IMR-90 (cell line): ENCODE data around the gene HMCN1. TPM values are rescaled to one million over a fixed set of nuclear protein-coding genes. Genes with fewer than 3 reads are reported as not detected.

Source experiments
- ATAC-seq: fragments of 200-7000 bp; cut with Tn5 transposase; 2 replicates; pipeline ENCODE4 v1.9.1; 2020; ENCODE audit warnings: low read depth, mild to moderate bottlenecking, moderate library complexity
- BruUV-seq: library from RNA; stranded (reverse); fragments of 400-500 nt; replicated peaks from 2 replicates; lab custom pipeline; 2021; lab: Mats Ljungman, UMichigan
- CTCF ChIA-PET: fragments of 300-600 bp; formaldehyde crosslinking; extraction: SDS; loops from one replicate; lab custom pipeline; 2021; ENCODE audit warnings: antibody characterized with exemption; lab: Yijun Ruan, JAX
- POLR2A ChIA-PET: fragments of 300-600 bp; sonication (Branson Sonifier 250); formaldehyde crosslinking; loops from one replicate; lab custom pipeline; 2022; ENCODE audit warnings: antibody characterized with exemption; ENCODE audit not compliant: unreplicated experiment; lab: Charles Lee
- DNase-seq: peaks from one replicate; pipeline ENCODE4 v3.0.0; 2013
- H2AFZ ChIP-seq: replicated peaks from 2 replicates; pipeline ENCODE3; 2013; ENCODE audit warnings: low read length, mild to moderate bottlenecking; ENCODE audit not compliant: poor library complexity
- H2AK5ac ChIP-seq: 2 replicates; pipeline ENCODE4 v1.6.1; 2013; ENCODE audit warnings: low read depth, low read length, inconsistent platforms
- H2AK9ac ChIP-seq: replicated peaks from 2 replicates; pipeline ENCODE3; 2013; ENCODE audit warnings: mild to moderate bottlenecking, low read depth, low read length, moderate library complexity; ENCODE audit not compliant: poor library complexity
- H2BK120ac ChIP-seq: 2 replicates; pipeline ENCODE4 v1.6.1; 2013; ENCODE audit warnings: low read depth, low read length, inconsistent platforms
- H2BK15ac ChIP-seq: 3 replicates; pipeline ENCODE4 v1.6.1; 2013; ENCODE audit warnings: low read depth, low read length, inconsistent platforms
- H2BK20ac ChIP-seq: 2 replicates; pipeline ENCODE4 v1.6.1; 2013; ENCODE audit warnings: low read depth, mild to moderate bottlenecking, inconsistent platforms, low read length, moderate library complexity
- H2BK5ac ChIP-seq: 2 replicates; pipeline ENCODE4 v1.6.1; 2013; ENCODE audit warnings: mild to moderate bottlenecking, low read depth, low read length, inconsistent platforms; ENCODE audit not compliant: poor library complexity, severe bottlenecking
- H3K14ac ChIP-seq: replicated peaks from 2 replicates; pipeline ENCODE4 v1.6.1; 2013; ENCODE audit warnings: low read depth, low read length, inconsistent platforms
- H3K18ac ChIP-seq: 2 replicates; pipeline ENCODE4 v1.6.1; 2013; ENCODE audit warnings: low read depth, low read length, control low read depth
- H3K23ac ChIP-seq: 2 replicates; pipeline ENCODE4 v1.6.1; 2013; ENCODE audit warnings: low read depth, low read length, inconsistent platforms
- H3K27ac ChIP-seq: 2 replicates; pipeline ENCODE4 v1.5.1; 2013; ENCODE audit warnings: mild to moderate bottlenecking, control low read depth, low read length; ENCODE audit not compliant: insufficient read depth
- H3K27me3 ChIP-seq: 2 replicates; pipeline ENCODE4 v1.6.1; 2013; ENCODE audit warnings: low read length; ENCODE audit not compliant: control insufficient read depth, insufficient read depth
- H3K36me3 ChIP-seq: 2 replicates; pipeline ENCODE4 v1.6.1; 2013; ENCODE audit warnings: low read length, mixed read lengths; ENCODE audit not compliant: control insufficient read depth, insufficient read depth
- H3K4ac ChIP-seq: 2 replicates; pipeline ENCODE4 v1.6.1; 2013; ENCODE audit warnings: low read depth, low read length, inconsistent platforms
- H3K4me1 ChIP-seq: 2 replicates; pipeline ENCODE4 v1.6.1; 2013; ENCODE audit warnings: low read length, mixed read lengths; ENCODE audit not compliant: control insufficient read depth, insufficient read depth
- H3K4me2 ChIP-seq: 2 replicates; pipeline ENCODE4 v1.6.1; 2013; ENCODE audit warnings: low read depth, mild to moderate bottlenecking, control low read depth, low read length, moderate library complexity
- H3K4me3 ChIP-seq: 2 replicates; pipeline ENCODE4 v1.5.1; 2013; ENCODE audit warnings: low read depth, mild to moderate bottlenecking, control low read depth, low read length, moderate library complexity; ENCODE audit not compliant: insufficient read depth
- H3K56ac ChIP-seq: 2 replicates; pipeline ENCODE4 v1.6.1; 2013; ENCODE audit warnings: low read length, inconsistent platforms; ENCODE audit not compliant: insufficient read depth; ENCODE audit errors: extremely low read depth
- H3K79me1 ChIP-seq, 2 experiments: 2 replicates each; pipeline ENCODE4 v1.6.1; 2013; ENCODE audit warnings: low read length in 2 of 2, inconsistent platforms in 1 of 2, low read depth in 1 of 2
- H3K9ac ChIP-seq: 2 replicates; pipeline ENCODE4 v1.6.1; 2013; ENCODE audit warnings: low read depth, low read length, control low read depth
- H3K9me1 ChIP-seq: 2 replicates; pipeline ENCODE4 v1.6.1; 2013; ENCODE audit warnings: low read length, inconsistent platforms; ENCODE audit not compliant: insufficient read depth
- H3K9me3 ChIP-seq: 2 replicates; pipeline ENCODE4 v1.6.1; 2013; ENCODE audit warnings: low read length; ENCODE audit not compliant: control insufficient read depth, insufficient read depth
- H4K20me1 ChIP-seq: 2 replicates; pipeline ENCODE4 v1.6.1; 2013; ENCODE audit warnings: low read length, inconsistent platforms; ENCODE audit not compliant: insufficient read depth
- H4K5ac ChIP-seq: 2 replicates; pipeline ENCODE4 v1.6.1; 2013; ENCODE audit warnings: mild to moderate bottlenecking, low read depth, low read length, control low read depth
- H4K8ac ChIP-seq, 2 experiments: 2 replicates each; pipeline ENCODE4 v1.6.1; 2013; ENCODE audit warnings: low read depth in 2 of 2, low read length in 2 of 2, control low read depth in 1 of 2, inconsistent platforms in 1 of 2
- H4K91ac ChIP-seq: 2 replicates; pipeline ENCODE4 v1.6.1; 2013; ENCODE audit warnings: low read depth, low read length, inconsistent platforms; ENCODE audit not compliant: insufficient read depth
- MAFK ChIP-seq: IDR thresholded peaks from 2 replicates; pipeline ENCODE4 v1.6.1; 2012; ENCODE audit warnings: low read depth, low read length, improper control_type of control experiment
- MXI1 ChIP-seq: IDR thresholded peaks from 2 replicates; pipeline ENCODE4 v1.6.1; 2012; ENCODE audit warnings: low read depth, mild to moderate bottlenecking, low read length, moderate library complexity, borderline replicate concordance
- WGBS, 2 experiments: methylation state at CpG; one replicate each; pipeline versions ENCODE4 v1.1.5 to v1.1.7; 2013; ENCODE audit warnings: missing lambda C conversion rate in 2 of 2; ENCODE audit not compliant: insufficient read length in 1 of 2; ENCODE audit errors: extremely low coverage in 2 of 2; 5-methylcytosine and 5-hydroxymethylcytosine counted together
- dilution Hi-C: fragments of 300-500 bp; cut with HindIII; formaldehyde crosslinking; loops from one replicate; pipeline ENCODE4 v1.14.3; 2018; ENCODE audit warnings: low sequenced_read_pairs; ENCODE audit not compliant: unreplicated experiment
- in situ Hi-C: fragments of 300-500 bp; cut with MboI; formaldehyde crosslinking; loops from 3 replicates; pipeline ENCODE4 v1.14.3; 2019; ENCODE audit warnings: low sequenced_read_pairs, inconsistent platforms, mixed read lengths
- intact Hi-C: fragments of 100-400 bp; cut with micrococcal nuclease; formaldehyde crosslinking; loops from 2 replicates; pipeline ENCODE4 v1.10.0; 2022
- polyA plus RNA-seq, 3 experiments: library from polyadenylated mRNA; depleted of rRNA; stranded (reverse); fragments of >200 nt; gene quantifications; 2 replicates each; pipeline ENCODE4 v1.2.3, GENCODE V29; 2012; ENCODE audit warnings: low replicate concordance in 1 of 3
- total RNA-seq: library from RNA; depleted of rRNA; stranded (reverse); fragments of >200 nt; gene quantifications from 2 replicates; pipeline ENCODE4 v1.2.3, GENCODE V29; 2012

The HMCN1 gene
- total and polyA plus RNA-seq, 2 of the 4 experiments (the other 2 are of a cell fraction) = 6.1 to 11.7 TPM

- Histone ChIP-seq H3K27ac (no peak overlapping the region), H2BK120ac (no peak overlapping the region), H3K9ac (no peak overlapping the region), H3K4me3 (no peak overlapping the region), H3K36me3 (no peaks in the 10 kb centered on the region), H2BK5ac (no peak overlapping the region), H3K9me3 (no peaks in the 10 kb centered on the region), H2AK5ac (no peak overlapping the region), H3K79me1 (no peaks in the 10 kb centered on the region), H3K14ac (no peak overlapping the region), H3K9me1 (no peaks in the 10 kb centered on the region), H4K20me1 (no peaks in the 10 kb centered on the region), H3K18ac (no peak overlapping the region), H3K56ac (no peak overlapping the region), H3K4me1 (peaks cover 3% of the 10 kb centered on the region), H3K27me3 (no peaks in the 10 kb centered on the region), H2BK15ac (no peak overlapping the region), H3K23ac (no peak overlapping the region), H4K5ac (no peak overlapping the region), H2AK9ac (no peak overlapping the region), H2BK20ac (no peak overlapping the region), H3K4me2 (no peak overlapping the region), H3K4ac (no peak overlapping the region), H4K8ac (no peak overlapping the region), H4K91ac (no peak overlapping the region), H2AFZ (no peak overlapping the region)
- BruUV-seq = no TSS peak
- in situ Hi-C loops (no loop called here), intact Hi-C loops (loop anchor here (10.0 kb wide), 1 partner anchor 54 kb away; no protein-coding TSS in a partner anchor), dilution Hi-C loops (no loop called here)
- CTCF ChIA-PET = no interaction called here
- DNase-seq (no peak), ATAC-seq (no peak)
- POLR2A ChIA-PET = interaction anchor here (0.6 kb wide), 1 partner anchor 11 kb away, joined by 5 read pairs; no protein-coding TSS in a partner anchor
- TF ChIP-seq MXI1 (no peak), MAFK (no peak)
- no CpG with 5 or more reads among the region's 2 CpGs for WGBS, 2 experiments
Observed at GRCh38 chr1:185991266-185991665, 257.1 kb downstream of the HMCN1 start.
